ENCODE data around the gene ABITRAM. TPM values are rescaled to one million over a fixed set of nuclear protein-coding genes. Genes with fewer than 3 reads are reported as not detected.
"Not testable (repeated sequence)": the region's sequence is repeated elsewhere in the genome, so short reads cannot be mapped to it uniquely, and the experiment has no call there.

Gene ABITRAM
- 10 to 100 TPM in 2 of 4 donors, 1 to 10 TPM in 2; 7.1 to 28.1 (median 9.5) TPM for total RNA-seq

- Histone ChIP-seq H3K4me3 (peak within 1 kb of the TSS; percentile 79 to 90), H3K27ac (peak within 1 kb of the TSS; percentile 92 to 94 (median 92)), H3K36me3 (peaks cover 0 to 26% of the 10 kb centered on the region in 2 donors), H3K4me1 (peaks cover 7 to 32% (median 7%) of the 10 kb centered on the region in 3 donors), H3K27me3 (no peaks in the 10 kb centered on the region), H3K9me3 (no peaks in the 10 kb centered on the region)
- TF ChIP-seq POLR2AphosphoS5 (IDR thresholded peaks at IDR 0.05) (peak; percentile 53), CTCF (IDR thresholded peaks at IDR 0.05) (no peak)
- peak; percentile 95 for ATAC-seq
- 0 to 7% methylated on average over 1 to 2 of the region's 47 CpGs for WGBS, 2 donors (ENCODE audit: low coverage in 1 of 2)
Measured at GRCh38 chr9:108934323-108934893, at the start of gene ABITRAM. Gene ABITRAM, plus strand, starts transcription at chr9:108934400. Its CDS starts 87 bp downstream, at chr9:108934487.

- 91 to 94% methylated on average over 3 of the region's 3 CpGs for WGBS, 2 donors (ENCODE audit: low coverage in 1 of 2)
- Histone ChIP-seq H3K27me3 (no peaks in the 10 kb centered on the region), H3K36me3 (peaks cover 0 to 85% of the 10 kb centered on the region in 2 donors), H3K27ac (no peak overlapping the region), H3K9me3 (no peaks in the 10 kb centered on the region), H3K4me3 (no peak overlapping the region), H3K4me1 (peaks cover 0 to 4% (median 0%) of the 10 kb centered on the region in 3 donors)
- no peak for ATAC-seq
- no peak for TF ChIP-seq POLR2A (IDR thresholded peaks at IDR 0.05)
- TF ChIP-seq EP300 (IDR thresholded peaks at IDR 0.05) = no peak
- TF ChIP-seq CTCF (IDR thresholded peaks at IDR 0.05) = no peak
- no peak for TF ChIP-seq POLR2AphosphoS5 (IDR thresholded peaks at IDR 0.05)
Measured at GRCh38 chr9:108884701-108885100, 49.5 kb upstream of the ABITRAM start.

GRCh38 chr9:108885643-108886348 is 48.4 kb upstream of the ABITRAM start:
- Histone ChIP-seq H3K36me3 (peaks cover 0 to 85% of the 10 kb centered on the region in 2 donors), H3K9me3 (no peaks in the 10 kb centered on the region), H3K27ac (no peak overlapping the region), H3K4me3 (no peak overlapping the region), H3K27me3 (no peaks in the 10 kb centered on the region), H3K4me1 (peaks cover 0 to 4% (median 0%) of the 10 kb centered on the region in 3 donors)
- TF ChIP-seq POLR2AphosphoS5 (IDR thresholded peaks at IDR 0.05) (no peak), POLR2A (IDR thresholded peaks at IDR 0.05) (no peak), EP300 (IDR thresholded peaks at IDR 0.05) (no peak), CTCF (IDR thresholded peaks at IDR 0.05) (no peak)
- ATAC-seq = no peak
- 20% methylated on average over 1 of the region's 1 CpG; no CpG with 5 or more reads in 1 of the 2 donors for WGBS, 2 donors (ENCODE audit: low coverage in 1 of 2)

- H3K36me3 ChIP-seq = peaks cover 0 to 85% of the 10 kb centered on the region in 2 donors
- 80 to 94% methylated on average over 2 to 3 of the region's 3 CpGs for WGBS, 2 donors (ENCODE audit: low coverage in 1 of 2)
- H3K4me3 ChIP-seq, H3K27ac ChIP-seq, H3K4me1 ChIP-seq, ATAC-seq, H3K9me3 ChIP-seq, H3K27me3 ChIP-seq: not testable (repeated sequence)
Measured at GRCh38 chr9:108886594-108887271, 47.5 kb upstream of the ABITRAM start.

GRCh38 chr9:108889649-108890067 is 44.5 kb upstream of the ABITRAM start:
- no peak for ATAC-seq
- Histone ChIP-seq H3K4me3 (no peak overlapping the region), H3K27ac (no peak overlapping the region), H3K36me3 (peaks cover 0 to 99% of the 10 kb centered on the region in 2 donors), H3K27me3 (no peaks in the 10 kb centered on the region), H3K4me1 (peaks cover 0 to 4% (median 0%) of the 10 kb centered on the region in 3 donors), H3K9me3 (no peaks in the 10 kb centered on the region)
- TF ChIP-seq CTCF (IDR thresholded peaks at IDR 0.05) (peak in 1 of 4 experiments; percentile 24), POLR2AphosphoS5 (IDR thresholded peaks at IDR 0.05) (no peak), POLR2A (IDR thresholded peaks at IDR 0.05) (no peak), EP300 (IDR thresholded peaks at IDR 0.05) (no peak)
- WGBS, 2 donors (ENCODE audit: low coverage in 1 of 2) = 58 to 74% methylated on average over 4 of the region's 4 CpGs
